ENCODE measurements around the gene MORN1.

The MORN1 gene

GRCh38 chr1:2324553-2325366 lies 66.6 kb downstream of the MORN1 start:
- in situ Hi-C loops (cut with MboI; ENCODE audit: low pct_unique_long_range_greater_than_20kb, low sequenced_read_pairs, unreplicated experiment): no loop called here
- TF ChIP-seq CTCF (IDR thresholded peaks at IDR 0.05; ENCODE audit: extremely low read depth, insufficient read depth, missing control alignments): no peak
- DNase-seq (ENCODE audit: low spot score): no peak

GRCh38 chr1:2323451-2323974 lies 67.8 kb downstream of the MORN1 start:
- TF ChIP-seq CTCF (IDR thresholded peaks at IDR 0.05; ENCODE audit: extremely low read depth, insufficient read depth, missing control alignments): no peak
- in situ Hi-C loops (cut with MboI; ENCODE audit: low pct_unique_long_range_greater_than_20kb, low sequenced_read_pairs, unreplicated experiment): no loop called here
- no peak for DNase-seq (ENCODE audit: low spot score)

GRCh38 chr1:2322581-2323211 lies 68.7 kb downstream of the MORN1 start:
- in situ Hi-C loops (cut with MboI; ENCODE audit: low pct_unique_long_range_greater_than_20kb, low sequenced_read_pairs, unreplicated experiment): no loop called here
- DNase-seq (ENCODE audit: low spot score): no peak
- no peak for TF ChIP-seq CTCF (IDR thresholded peaks at IDR 0.05; ENCODE audit: extremely low read depth, insufficient read depth, missing control alignments)

- no peak for DNase-seq (ENCODE audit: low spot score)
- in situ Hi-C loops (cut with MboI; ENCODE audit: low pct_unique_long_range_greater_than_20kb, low sequenced_read_pairs, unreplicated experiment): no loop called here
- TF ChIP-seq CTCF (IDR thresholded peaks at IDR 0.05; ENCODE audit: extremely low read depth, insufficient read depth, missing control alignments): no peak
Observed at GRCh38 chr1:2322065-2322571, 69.2 kb downstream of the MORN1 start.

GRCh38 chr1:2320760-2321667 lies 70.3 kb downstream of the MORN1 start:
- in situ Hi-C loops (cut with MboI; ENCODE audit: low pct_unique_long_range_greater_than_20kb, low sequenced_read_pairs, unreplicated experiment): no loop called here
- DNase-seq (ENCODE audit: low spot score): no peak
- no peak for TF ChIP-seq CTCF (IDR thresholded peaks at IDR 0.05; ENCODE audit: extremely low read depth, insufficient read depth, missing control alignments)

GRCh38 chr1:2320006-2320405 lies 71.3 kb downstream of the MORN1 start:
- no peak for DNase-seq (ENCODE audit: low spot score)
- TF ChIP-seq CTCF (IDR thresholded peaks at IDR 0.05; ENCODE audit: extremely low read depth, insufficient read depth, missing control alignments): no peak
- in situ Hi-C loops (cut with MboI; ENCODE audit: low pct_unique_long_range_greater_than_20kb, low sequenced_read_pairs, unreplicated experiment): no loop called here
